Inflammatory macrophage treated with lipopolysaccharide for 4 hours (primary cell): Measurements from ENCODE around the gene COBL.
"Not testable (repeated sequence)": the region's sequence is repeated elsewhere in the genome, so short reads cannot be mapped to it uniquely, and the experiment has no call there.

ENCODE experiments used
- DNase-seq: peaks from one replicate; pipeline ENCODE4 v3.0.0-alpha.2; 2020

COBL gene

DNA sequence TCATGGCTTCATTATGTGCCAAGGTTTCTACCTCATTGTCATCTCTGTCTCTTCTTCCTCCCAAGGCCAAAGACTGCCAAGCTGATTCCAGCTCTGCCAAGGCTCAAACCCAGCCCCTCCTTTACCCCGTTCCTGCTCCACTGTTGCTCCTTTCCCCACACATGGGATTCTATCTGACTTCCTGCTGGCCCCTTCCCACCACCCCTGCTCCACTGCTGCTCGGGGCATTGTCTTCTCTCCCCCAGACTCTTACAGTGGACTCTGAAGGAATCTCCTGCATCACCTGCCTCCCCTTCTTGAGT, 86.3 kb downstream of the COBL start:
- DNase-seq, result no peak

DNA sequence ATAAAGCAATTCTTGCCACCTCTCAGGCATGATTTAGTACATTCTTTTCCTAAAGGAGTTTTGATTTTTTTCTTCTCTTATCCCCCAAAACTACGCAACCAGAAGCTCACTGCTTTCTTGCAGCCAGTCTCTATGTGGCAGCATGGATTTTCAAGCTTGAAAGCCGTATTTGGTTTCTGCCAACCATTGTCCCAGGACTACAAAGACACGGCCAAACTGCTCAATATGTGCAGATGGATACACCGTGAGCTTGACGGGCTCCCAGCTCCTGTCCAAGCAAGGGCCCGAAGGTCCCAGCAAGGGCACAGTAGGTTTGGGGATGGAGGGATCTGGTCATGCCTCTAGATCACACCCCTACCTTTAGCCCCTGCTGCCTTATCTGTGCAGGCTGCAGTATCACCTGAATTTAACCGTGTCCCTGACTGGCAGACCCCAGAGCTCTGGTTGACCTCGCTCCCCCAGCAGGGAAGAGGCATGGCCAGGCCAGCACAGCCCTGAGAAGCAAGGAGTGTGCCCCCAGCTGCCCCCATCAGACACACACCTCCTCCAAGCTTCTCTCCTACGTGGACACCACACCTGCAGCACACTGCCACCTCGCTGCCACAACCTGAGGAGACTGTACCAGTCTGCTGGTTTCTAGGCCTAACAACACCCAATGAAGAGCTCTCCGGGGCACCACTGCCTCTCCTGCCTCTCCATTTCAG, 86.8 kb downstream of the COBL start:
- DNase-seq, result no peak

DNA sequence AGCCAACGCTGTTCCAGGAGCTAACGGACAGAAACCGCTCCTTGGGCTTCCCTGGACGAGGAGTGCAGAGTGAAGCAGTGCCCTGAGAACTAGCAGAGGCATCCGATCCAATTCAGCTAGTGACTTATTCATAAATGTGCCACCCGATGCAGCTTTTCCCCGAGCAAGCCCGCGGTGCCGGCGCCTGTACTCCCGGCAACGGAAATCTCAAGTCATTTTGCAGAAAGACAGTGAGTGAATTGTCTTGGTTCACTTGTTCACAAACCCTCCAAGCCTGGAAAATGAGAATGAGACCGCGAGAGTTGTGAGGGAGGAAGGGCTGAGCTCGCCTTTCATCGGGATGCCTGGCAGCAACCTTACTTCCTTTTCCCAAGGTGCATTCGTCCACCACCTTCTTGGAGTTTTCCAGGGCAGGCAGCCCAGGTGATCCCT, 87.5 kb downstream of the COBL start:
- no peak for DNase-seq

DNA sequence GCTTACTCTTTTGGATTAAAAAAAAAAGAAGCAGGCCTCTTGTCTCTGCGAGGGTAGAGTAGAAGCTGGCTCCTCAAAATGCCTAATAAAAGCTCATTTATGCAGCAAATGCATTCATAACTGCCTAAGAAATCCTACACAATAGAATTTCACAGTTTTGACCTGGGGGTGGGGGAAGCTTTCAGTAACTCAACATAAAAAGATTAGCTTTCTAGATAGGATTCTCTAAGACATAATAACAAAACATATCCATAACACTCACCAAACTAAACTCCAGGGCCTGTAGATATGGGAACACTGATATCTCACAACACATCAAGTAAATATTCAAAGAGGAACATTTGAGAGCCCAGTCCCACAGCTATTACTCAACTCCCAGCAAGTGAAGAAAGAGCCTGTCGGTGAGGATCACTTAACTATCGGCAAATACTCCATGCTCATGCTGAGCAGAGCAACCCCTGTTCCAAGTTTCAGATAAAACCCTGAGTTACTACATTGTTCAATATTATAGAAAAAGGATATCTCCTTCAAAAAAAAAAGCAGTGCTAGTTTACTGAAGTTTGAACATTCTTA, 88.1 kb downstream of the COBL start:
- DNase-seq, result no peak

DNA sequence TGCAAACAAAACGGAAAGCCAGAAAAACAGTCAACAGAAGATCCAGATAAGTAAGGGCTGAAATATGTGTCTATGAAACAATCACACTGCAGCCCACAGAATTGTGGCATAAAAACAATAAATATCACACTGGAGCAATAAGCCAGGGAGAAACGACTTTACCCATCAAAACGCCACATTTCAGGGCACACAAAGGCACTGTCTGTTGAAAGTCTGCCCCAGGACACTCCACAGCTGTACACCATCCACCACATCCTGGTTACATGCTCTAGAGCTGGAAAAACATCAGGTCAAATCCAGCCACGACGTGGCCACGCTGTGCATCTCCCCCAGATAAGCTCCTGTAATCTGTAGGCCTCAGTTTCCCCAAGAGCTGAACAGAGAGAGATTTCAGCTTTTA, 88.7 kb downstream of the COBL start:
- DNase-seq, result no peak

DNA sequence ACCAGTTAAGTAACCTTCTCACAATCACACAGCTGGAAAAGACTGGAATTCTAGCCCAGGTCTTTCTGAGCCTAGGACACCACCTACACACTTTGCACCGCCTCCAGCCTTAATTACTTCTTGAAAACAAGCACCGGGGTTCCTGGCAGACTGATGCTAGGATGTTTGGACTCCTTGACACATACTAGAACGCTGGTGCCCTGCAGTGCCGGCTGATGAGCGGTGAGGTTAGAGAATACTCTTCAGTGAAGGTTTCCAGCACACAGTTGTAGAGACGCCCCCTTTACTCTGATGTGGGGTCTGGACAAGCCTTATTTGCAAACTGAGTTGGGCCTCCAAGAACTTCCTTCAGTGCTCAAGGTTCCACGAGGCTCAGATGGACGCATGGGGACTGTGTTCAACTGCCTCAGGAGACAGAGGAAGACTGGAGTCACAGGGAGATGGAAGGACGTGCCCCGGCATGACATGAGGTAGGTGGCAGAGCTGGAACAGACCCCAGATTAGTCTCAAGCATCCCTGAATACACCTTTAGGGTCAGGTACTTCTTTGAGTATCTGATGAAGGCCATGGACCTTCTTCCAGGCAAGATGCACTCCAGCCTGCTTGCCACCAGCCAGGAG, 89.6 kb downstream of the COBL start:
- no peak for DNase-seq

DNA sequence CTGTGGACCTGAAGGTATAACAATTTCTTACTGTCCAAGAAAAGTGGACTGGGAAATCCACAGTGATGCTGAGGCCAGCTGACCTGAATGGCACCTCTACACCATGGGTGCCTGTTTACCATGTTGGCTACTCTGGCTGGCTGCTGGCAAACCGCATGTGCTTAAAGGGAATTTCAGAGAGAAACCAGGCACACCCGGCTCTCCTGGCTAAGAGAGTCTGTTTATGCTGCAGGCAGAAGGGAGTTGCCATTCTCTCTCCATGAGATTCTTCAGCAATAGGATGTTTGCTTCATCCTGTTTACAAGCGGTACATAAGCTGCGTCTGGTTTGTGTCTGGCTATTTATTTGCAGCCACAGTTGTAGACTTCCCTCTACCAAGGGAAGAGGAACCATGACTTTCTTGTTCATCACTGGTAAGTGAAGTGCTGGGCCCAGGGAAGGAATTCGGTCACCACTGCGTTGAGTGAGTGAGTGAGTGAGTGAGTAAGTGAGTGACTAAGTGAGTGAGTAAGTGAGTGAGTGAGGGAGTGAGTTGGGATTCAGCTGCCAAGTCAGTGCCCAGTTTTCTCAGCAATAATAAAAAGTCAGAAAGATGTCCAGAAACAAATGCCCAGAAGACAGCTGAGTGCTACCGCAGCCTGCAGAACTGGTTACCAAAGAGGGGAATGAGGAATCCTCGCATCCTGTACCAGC, 90.4 kb downstream of the COBL start:
- no peak for DNase-seq

DNA sequence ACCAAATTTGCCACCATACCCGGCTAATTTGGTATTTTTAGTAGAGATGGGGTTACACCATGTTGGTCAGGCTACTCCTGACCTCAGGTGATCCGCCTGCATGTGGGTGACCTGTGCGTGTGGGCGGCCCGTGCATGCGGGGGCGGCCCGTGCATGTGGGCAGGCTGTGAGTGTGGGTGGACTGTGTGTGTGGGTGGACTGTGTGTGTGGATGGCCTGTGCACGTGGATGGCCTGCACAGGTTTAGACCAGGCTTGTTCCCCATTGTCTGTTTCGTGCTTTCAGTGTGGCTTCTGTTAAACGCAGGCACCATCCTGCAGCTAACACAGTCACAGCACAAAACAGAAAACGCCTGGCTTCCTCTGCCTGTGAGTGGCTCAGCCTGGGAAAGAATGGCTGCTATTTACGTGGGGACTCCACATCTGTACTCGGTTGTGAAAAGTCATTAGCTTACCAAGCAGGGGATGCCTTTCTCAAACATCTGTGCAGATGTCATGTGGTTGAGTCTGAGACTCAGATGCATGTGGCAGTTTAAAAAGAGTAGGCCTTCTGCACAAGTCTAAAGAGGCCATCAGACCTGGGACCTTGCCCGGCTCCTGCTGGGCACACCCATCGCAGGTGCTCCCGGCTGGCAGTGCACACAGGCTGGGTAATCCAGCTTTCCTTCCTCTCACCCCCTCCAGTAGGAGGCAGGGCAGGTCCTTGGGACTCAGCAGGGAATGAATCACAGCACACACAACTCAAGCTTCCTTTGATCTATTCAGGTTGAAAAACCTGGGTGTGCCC, 91.6 kb downstream of the COBL start:
- no peak for DNase-seq

DNA sequence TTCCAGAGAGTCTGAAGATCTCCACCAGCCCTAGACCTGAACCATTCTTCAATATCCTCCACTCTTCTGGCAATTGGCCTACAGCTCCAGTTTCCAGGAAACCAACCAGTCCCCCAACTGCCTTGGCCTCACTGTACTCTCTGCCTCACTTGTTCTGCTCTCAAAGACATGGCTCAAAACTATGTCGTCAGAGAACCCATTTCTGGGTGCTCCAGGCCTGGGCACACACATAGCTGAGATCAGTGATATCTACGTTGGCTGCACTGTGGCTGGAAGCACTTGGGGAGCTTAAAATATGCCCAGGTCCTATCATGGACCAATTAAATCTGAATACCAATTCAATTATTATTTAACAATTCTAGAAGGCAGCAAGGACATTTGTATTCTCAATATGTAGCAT, 93.1 kb downstream of the COBL start:
- no peak for DNase-seq

DNA sequence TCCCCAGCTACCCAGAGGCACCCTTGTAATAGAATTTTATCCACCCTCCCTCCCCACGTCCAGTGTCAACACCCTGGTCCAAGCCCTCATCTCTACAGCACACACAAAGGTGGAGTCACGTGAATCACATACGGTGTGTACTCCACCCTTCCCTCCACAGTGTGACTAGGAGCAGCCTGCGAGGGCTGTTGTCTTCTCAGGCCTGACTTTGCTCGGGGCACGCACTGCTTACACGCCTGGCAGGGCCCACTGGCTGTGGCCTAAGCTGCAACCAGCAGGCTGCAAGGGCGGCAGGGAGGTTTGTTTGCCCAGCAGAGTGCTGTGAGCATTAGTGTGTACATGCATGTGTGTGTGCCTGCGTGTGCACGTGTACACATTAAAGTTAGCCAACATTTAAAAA, 93.7 kb downstream of the COBL start:
- DNase-seq, result no peak

DNA sequence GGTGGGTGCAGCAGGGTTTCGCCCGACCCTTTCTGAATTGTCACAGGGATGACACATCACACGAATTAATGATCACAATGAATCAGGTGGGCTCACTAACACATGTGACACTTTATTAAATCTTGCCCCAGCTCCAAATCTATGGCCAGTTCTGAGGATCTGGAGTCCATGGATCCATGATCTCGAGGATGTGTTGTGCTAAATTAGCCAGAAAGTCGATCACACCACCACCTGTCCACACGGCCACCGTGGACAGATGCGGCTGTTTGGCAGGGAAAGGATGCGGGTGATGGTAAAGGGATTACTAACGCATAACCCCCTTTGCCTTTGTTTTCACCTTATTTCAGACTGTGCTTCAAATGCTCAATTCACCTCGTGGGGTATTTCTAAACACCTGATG, 96.4 kb downstream of the COBL start:
- no peak for DNase-seq

DNA sequence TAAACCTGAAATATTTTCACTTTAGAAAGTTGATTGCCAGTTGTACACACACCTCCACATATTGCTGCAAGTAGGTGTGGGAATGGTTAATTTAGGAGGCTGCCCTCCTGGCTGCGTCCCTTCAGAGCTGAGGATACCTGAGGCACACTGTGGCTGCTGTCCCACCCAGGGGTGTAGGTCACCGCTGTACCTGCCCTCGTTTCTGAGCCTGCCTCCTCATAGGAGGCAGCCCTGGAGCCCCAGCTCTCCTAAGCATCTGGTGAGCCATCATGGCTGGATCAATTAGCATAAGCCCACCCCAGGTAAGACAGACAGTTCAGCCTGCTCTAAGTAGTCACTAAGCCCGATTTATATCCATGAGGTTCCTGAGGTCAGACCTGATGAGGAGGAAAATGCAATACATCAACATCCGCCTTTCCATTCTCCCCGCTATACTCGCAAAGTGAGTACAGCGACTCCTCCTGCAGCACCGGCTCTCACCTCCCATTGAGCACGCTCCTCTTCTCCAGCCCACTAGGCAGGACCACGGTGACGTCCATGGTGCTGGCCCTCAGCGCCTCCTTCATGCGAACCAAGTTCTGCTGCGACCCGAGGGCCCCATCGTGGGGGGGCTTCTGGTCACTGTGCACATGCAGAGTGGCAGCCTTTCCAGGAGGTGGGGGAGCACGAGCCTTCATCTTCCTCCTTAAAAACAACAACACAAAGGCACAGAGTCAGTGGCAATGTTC, 97.2 kb downstream of the COBL start:
- DNase-seq, result no peak

DNA sequence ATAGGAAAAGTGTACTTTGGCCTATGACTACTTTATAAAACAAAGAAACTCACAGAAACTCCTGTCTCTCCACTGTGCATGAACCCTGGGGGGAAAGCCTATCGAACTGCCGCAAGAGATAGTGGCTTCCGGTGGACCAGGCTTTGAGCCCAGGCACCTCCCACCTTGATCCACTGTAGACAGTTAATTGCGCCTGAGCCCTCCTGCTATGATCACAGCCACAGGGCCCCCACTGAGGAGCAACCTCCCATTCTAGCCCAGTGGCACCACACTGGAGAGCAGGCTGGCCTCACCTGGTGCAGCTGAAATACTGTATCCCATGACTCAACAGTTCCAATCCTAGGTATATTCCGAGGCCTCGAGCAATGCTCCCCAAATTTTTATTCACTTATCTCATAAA, 98.8 kb downstream of the COBL start:
- DNase-seq, result no peak

DNA sequence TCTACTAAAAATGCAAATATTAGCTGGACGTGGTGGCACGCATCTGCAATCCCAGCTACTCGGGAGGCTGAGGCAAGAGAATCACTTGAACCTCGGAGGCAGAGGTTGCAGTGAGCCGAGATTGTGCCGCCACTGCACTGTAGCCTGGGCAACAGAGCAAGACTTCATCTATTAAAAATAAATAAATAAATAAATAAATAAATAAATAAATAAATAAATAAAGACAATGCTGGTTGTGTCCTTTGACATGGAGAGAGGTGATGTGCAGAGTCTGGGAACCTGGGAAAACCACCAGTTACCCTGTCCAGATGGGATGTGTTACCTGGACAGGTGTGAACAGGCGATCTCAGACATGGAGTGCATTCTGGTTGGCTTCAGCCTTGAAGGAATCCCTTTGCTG, 102.5 kb downstream of the COBL start:
- no peak for DNase-seq

DNA sequence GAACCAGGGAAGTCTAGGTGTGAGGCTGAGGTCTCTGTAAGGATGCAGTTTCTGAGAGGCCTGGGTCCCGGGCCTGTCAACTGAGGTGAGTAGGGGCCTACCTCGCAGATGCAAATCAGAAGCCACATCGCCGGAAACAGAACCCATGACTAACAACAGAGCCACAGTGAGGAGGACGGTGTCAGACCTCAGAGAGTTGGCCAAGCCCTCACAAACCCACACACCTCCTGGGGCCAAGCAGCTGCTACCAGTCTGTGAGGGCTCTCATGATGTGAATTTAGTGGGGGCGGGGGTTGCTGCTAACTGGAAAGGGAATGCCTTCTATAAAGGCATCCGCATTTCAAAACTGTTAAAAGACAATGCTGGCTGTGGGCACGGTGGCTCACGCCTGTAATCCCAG, 103.0 kb downstream of the COBL start:
- DNase-seq, result no peak

DNA sequence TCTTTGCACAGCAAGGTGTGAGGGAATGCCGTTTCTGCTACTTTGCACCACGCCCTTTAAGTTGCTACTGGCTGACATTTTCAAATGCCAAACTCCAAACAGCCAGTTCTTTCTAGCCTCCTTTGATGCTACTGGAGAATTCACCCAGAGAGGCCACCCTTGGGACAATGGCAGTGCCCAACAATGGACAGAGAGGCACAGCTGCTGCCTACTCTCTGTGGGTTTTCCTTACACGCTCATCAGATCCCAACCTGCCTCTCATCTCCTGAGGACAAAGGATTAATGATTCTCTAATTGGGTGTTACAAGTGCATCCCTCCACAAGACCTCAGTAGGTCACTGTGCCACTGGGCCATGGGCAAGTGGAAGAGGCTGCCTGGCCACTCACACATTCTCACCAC, 105.8 kb downstream of the COBL start:
- no peak for DNase-seq

DNA sequence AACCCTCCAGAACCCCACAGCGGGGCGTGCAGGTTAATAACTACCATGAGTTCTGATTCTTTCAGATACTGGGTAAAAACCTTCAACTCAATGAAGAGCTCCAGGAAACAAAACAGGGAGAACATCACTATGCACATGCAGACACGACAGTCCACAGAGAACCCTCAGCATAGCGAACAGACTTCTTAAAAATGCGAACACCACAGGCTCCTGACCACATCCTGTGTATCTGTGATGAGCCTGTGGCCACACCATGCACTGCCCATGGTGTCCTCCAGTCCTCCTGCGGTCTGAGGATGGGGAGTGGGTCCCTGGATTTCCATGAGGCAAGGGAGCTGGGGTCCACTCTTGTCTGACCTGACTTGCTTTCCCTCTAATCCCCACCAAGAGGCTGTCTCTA, 107.2 kb downstream of the COBL start:
- DNase-seq, result no peak

DNA sequence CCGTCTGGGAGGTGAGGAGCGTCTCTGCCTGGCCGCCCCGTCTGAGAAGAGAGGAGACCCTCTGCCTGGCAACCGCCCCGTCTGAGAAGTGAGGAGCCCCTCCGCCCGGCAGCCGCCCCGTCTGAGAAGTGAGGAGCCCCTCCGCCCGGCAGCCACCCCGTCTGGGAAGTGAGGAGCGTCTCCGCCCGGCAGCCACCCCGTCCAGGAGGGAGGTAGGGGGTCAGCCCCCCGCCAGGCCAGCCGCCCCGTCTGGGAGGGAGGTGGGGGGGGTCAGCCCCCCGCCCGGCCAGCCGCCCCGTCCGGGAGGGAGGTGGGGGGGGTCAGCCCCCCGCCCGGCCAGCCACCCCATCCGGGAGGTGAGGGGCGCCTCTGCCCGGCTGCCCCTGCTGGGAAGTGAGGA, 108.5 kb downstream of the COBL start:
- not testable (repeated sequence) for DNase-seq

DNA sequence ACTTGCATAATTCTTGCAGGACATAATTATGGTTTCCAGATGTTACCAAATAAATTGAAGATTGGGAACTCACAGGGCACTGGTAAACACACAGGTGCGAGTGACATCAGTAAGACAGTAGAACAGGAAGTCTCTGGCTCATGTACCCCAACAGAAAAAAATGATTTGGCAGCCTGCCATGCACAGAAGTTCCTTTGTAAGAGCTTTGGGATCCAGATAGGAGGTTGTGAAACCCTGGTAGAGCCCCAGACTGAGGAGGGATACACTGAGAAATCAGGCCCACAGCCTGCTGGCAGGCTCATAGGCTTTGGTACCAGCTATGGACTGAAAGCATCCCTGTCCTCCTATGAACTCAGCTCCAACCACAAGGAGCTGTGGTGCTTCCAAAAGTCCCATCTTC, 118.0 kb downstream of the COBL start:
- DNase-seq, result no peak

DNA sequence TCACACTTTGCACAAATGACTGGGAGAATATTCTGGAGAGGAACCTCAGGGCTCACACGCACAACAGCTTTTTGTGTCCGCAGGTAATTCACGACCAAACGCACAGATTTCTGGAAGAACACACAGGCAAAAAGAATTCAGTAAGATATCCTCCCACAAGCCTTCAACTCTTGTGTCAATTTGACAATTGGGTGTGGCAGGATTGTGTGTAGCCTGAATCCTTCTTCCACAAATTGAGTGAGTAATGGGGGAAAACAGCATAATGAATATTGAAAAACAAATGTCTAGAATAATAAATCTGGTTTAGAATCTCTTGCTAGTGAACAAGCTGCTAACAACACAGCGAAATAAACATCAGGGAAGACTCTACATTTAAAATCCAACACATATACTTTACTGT, 125.6 kb downstream of the COBL start:
- no peak for DNase-seq

DNA sequence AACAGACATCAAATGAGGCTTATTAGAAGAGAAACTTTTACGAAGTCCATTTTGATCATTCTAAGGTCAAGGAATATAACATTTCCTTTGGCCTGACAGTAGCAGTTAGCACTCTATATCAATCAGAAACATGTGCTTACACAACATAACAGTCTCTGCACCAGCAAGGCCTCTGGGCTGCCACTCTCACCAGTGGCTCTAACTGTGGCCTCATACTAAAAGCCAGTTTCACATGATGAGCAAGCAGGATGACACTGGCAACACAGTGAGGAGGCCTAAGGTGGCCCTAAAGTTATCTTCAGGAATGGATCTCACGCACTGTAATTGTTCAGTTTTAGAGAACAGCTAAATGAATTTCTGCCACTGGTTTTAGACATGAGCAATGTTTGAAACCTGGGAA, 126.8 kb downstream of the COBL start:
- no peak for DNase-seq

DNA sequence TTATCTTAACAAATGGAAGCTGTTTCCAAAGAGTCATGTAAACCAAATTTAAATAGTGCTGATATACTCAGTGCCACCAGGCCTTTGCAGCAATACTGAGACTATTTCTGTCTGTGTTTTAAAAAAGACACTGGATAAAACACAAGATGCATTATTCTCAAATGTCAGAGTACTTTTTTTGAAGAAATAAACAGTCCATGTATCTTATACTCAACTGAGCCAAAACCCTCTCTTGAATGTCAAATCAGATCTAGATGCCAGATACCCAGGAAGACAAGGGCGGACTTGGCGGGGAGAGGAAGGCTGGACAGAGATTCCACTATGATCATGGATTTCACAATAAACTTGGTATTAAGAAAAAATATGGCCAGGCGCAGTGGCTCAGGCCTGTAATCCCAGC, 127.6 kb downstream of the COBL start:
- DNase-seq, result no peak

DNA sequence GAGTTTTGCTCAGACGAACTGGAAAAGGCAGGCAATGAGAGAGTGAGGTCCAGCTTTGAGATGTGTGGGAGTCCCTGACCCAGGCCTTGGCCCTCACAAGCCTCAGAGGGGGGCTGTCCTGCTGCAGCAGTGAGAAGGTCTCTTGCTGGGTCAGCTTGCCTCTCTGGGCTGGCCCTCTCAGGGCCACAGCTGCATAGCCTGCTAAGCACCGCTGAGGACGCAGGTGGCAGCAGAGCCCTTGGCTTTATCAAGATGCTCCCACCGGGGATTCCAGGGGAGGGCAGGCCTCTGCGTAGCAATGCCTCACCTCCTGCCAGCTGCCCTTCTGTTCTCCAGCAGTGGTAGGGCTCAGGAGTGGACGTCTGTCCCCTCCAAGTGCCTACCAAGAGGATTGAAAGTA, 128.7 kb downstream of the COBL start:
- no peak for DNase-seq
